Measurements from ENCODE around the gene ENPP1.

GRCh38 chr6:131897050-131897435, 89.2 kb downstream of the ENPP1 start:
- TF ChIP-seq CTCF (conservative IDR thresholded peaks at IDR 0.05) = no peak
- no peak for TF ChIP-seq EZH2 (IDR thresholded peaks at IDR 0.05; ENCODE audit: low read depth)
